ENCODE results near the gene RPTOR. TPM values are rescaled to one million over a fixed set of nuclear protein-coding genes. Genes with fewer than 3 reads are reported as not detected.

Gene RPTOR
- total RNA-seq, 6 donors from 2014 or later = 26.8 to 109 (median 36.8) TPM

DNA sequence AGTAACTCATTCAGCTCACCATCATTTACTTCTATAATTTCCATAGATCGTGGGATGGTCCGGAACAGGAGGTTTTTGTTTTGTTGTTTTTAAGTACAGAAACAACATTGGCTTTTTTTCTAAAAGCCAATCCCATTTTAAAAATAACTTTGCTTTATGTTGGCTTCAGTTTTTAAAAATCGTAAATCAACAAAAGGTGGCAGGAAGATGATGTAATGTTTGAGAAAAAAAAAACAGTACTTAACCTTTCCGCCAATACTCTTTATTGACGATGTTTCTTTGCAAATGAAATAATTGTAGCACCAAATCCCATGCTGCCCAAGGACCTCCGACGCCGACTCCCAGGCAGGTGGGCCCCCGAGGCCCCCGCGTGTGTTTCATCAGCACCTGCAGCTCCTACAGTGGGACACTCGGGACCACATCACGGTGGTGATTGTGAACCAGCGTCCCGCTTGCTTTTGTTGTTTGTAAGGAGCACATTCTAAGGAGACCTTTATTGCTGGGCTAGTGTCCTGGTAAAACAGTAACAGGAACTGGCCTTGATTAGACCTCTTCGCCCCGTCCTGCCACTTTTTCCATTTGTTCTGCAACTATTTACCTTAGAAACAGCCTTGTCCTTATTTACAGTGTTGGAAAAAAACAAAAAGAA lies 306.8 kb downstream of the RPTOR start:
- no peaks in the 10 kb centered on the region for H3K9me3 ChIP-seq
- 88% methylated on average over 17 of the region's 17 CpGs for WGBS, 2 donors
- H3K27ac ChIP-seq = no peak overlapping the region
- ATAC-seq (ENCODE audit: low FRiP score in 2 of 2) = no peak
- no peak overlapping the region for H3K4me3 ChIP-seq
- H3K4me1 ChIP-seq = peaks cover 0 to 4% (median 1%) of the 10 kb centered on the region in 4 donors
- peak in 1 of 2 donors; percentile 54 for DNase-seq
- TF ChIP-seq, protein P1, sequence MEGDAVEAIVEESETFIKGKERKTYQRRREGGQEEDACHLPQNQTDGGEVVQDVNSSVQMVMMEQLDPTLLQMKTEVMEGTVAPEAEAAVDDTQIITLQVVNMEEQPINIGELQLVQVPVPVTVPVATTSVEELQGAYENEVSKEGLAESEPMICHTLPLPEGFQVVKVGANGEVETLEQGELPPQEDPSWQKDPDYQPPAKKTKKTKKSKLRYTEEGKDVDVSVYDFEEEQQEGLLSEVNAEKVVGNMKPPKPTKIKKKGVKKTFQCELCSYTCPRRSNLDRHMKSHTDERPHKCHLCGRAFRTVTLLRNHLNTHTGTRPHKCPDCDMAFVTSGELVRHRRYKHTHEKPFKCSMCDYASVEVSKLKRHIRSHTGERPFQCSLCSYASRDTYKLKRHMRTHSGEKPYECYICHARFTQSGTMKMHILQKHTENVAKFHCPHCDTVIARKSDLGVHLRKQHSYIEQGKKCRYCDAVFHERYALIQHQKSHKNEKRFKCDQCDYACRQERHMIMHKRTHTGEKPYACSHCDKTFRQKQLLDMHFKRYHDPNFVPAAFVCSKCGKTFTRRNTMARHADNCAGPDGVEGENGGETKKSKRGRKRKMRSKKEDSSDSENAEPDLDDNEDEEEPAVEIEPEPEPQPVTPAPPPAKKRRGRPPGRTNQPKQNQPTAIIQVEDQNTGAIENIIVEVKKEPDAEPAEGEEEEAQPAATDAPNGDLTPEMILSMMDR (IDR thresholded peaks at IDR 0.05) = no peak
- no peak for TF ChIP-seq POLR2AphosphoS5 (IDR thresholded peaks at IDR 0.05)
- TF ChIP-seq EP300 (IDR thresholded peaks at IDR 0.05) = no peak
- no peak for TF ChIP-seq POLR2A (IDR thresholded peaks at IDR 0.05)
- H3K36me3 ChIP-seq = peaks cover 0 to 41% (median 24%) of the 10 kb centered on the region in 4 donors
- no peaks in the 10 kb centered on the region for H3K27me3 ChIP-seq

DNA sequence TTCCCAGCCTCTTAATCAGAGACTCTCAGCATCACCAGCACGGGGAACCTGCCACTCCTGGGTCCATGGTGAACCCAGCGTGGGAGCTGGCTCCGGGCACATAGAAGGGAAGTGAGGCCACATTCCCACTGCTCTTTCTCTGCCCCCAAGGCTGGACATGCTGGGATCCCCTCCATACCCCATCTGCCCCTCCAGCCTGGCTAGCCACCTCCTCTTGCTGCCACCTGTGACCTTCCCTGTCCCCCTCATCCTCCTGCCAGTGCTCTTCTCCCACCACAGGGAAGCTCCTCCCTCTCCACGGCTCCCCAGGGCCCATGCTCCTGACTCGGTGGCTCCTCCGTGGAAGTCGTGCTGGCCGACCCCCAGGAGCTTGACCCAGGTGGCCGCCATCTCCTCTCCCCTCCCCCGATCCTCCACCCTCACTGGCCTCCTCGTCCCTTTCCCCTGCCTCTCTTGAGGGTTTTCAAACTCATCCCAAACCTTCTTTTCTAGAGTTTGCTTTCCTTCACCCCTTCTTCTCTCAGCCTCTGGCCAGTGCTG lies 307.9 kb downstream of the RPTOR start:
- DNase-seq (no peak), ATAC-seq (ENCODE audit: low FRiP score in 2 of 2) (no peak)
- 94 to 96% methylated on average over 11 of the region's 11 CpGs for WGBS, 2 donors

DNA sequence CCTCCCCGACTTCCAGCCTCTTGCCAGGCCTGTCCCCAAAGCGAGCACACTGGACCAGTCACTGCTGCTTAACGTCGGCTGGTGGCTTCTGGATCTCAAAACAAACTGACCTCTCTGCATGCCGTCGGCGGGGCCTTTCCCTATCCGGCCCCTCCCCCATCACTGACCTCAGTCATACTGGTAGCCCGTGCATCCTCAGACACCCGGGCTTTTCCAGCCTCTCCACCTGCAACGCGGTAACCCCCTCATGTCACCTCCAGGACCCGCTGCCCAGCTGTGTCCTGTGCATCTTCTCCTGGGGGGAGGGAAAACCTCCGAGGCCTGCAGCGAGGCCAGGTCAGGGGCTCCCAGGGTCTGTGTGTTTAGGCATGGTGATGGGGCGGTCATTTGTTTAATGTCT lies 308.4 kb downstream of the RPTOR start:
- 78 to 81% methylated on average over 13 to 16 of the region's 16 CpGs for WGBS, 2 donors
- no peaks in the 10 kb centered on the region for H3K9me3 ChIP-seq
- H3K36me3 ChIP-seq = peaks cover 0 to 28% (median 15%) of the 10 kb centered on the region in 4 donors
- peaks cover 0 to 4% (median 0%) of the 10 kb centered on the region in 4 donors for H3K4me1 ChIP-seq
- no peak overlapping the region for H3K27ac ChIP-seq
- H3K27me3 ChIP-seq = no peaks in the 10 kb centered on the region
- DNase-seq (peak in 1 of 2 donors; percentile 25), ATAC-seq (ENCODE audit: low FRiP score in 2 of 2) (no peak)
- H3K4me3 ChIP-seq = no peak overlapping the region
- no peak for TF ChIP-seq EP300 (IDR thresholded peaks at IDR 0.05)
- no peak for TF ChIP-seq POLR2AphosphoS5 (IDR thresholded peaks at IDR 0.05)
- no peak for TF ChIP-seq POLR2A (IDR thresholded peaks at IDR 0.05)
- TF ChIP-seq, protein P1 (IDR thresholded peaks at IDR 0.05) = no peak

More for the DNA sequence above, 307.9 kb downstream of the RPTOR start:
- Histone ChIP-seq H3K27ac (no peak overlapping the region), H3K27me3 (no peaks in the 10 kb centered on the region), H3K36me3 (peaks cover 0 to 31% (median 17%) of the 10 kb centered on the region in 4 donors), H3K9me3 (no peaks in the 10 kb centered on the region), H3K4me1 (peaks cover 0 to 4% (median 0%) of the 10 kb centered on the region in 4 donors), H3K4me3 (no peak overlapping the region)
- TF ChIP-seq EP300 (IDR thresholded peaks at IDR 0.05) = no peak
- TF ChIP-seq, protein P1 (IDR thresholded peaks at IDR 0.05) = no peak
- TF ChIP-seq POLR2AphosphoS5 (IDR thresholded peaks at IDR 0.05) = no peak
- no peak for TF ChIP-seq POLR2A (IDR thresholded peaks at IDR 0.05)

DNA sequence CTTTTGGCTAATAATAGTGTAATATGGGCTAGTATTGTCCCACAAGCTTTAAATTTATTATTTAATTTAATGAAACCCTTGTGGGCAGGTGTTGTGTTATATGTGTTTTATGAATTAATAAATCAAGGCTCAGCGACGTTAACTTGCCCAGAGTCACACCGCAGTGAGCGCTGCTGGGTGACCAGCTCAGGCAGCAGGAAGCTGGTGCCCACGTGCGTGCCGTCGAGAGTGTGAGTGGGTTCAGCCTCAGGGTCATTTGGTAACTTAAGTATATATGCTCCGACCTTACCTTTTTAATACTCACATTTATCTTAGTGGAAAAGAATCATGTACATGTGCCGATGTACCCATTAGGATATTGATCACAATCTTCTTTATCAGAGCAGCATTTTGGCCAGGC lies 309.6 kb downstream of the RPTOR start:
- TF ChIP-seq EP300 (IDR thresholded peaks at IDR 0.05) (no peak), POLR2AphosphoS5 (IDR thresholded peaks at IDR 0.05) (no peak), POLR2A (IDR thresholded peaks at IDR 0.05) (no peak)
- TF ChIP-seq, protein P1 (IDR thresholded peaks at IDR 0.05) = no peak
- H3K36me3 ChIP-seq = peaks cover 0 to 25% (median 9%) of the 10 kb centered on the region in 4 donors

More for the DNA sequence above, 309.6 kb downstream of the RPTOR start:
- Histone ChIP-seq H3K27me3 (no peaks in the 10 kb centered on the region), H3K4me3 (no peak overlapping the region), H3K4me1 (peaks cover 5 to 10% (median 7%) of the 10 kb centered on the region in 4 donors), H3K27ac (no peak overlapping the region), H3K9me3 (no peaks in the 10 kb centered on the region)
- DNase-seq (peak in 1 of 2 donors; percentile 44), ATAC-seq (ENCODE audit: low FRiP score in 2 of 2) (no peak)
- 96 to 98% methylated on average over 10 of the region's 10 CpGs for WGBS, 2 donors

All from upper lobe of left lung (tissue), 6 donors.